ENCODE data around the gene LIPC.

DNA sequence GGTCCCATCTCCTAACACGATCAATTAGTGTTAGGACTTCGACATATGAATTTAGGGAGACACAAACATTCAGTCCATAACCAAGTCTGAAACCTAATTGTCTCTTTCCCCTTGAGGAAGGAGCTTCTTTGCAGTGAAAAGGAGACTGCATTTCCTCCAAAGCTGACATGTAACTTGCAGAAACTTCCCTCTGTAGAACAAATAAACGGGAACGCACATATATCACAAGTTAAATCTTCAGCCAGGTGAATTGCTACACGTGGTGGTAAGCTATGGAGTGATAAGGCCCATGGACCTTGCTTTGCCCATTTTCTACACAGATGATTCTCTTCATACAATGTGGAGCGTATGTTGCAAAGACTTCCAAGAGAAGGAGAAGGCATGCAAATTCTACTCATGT lies 47.1 kb upstream of the LIPC start:
- TF ChIP-seq, protein P1, sequence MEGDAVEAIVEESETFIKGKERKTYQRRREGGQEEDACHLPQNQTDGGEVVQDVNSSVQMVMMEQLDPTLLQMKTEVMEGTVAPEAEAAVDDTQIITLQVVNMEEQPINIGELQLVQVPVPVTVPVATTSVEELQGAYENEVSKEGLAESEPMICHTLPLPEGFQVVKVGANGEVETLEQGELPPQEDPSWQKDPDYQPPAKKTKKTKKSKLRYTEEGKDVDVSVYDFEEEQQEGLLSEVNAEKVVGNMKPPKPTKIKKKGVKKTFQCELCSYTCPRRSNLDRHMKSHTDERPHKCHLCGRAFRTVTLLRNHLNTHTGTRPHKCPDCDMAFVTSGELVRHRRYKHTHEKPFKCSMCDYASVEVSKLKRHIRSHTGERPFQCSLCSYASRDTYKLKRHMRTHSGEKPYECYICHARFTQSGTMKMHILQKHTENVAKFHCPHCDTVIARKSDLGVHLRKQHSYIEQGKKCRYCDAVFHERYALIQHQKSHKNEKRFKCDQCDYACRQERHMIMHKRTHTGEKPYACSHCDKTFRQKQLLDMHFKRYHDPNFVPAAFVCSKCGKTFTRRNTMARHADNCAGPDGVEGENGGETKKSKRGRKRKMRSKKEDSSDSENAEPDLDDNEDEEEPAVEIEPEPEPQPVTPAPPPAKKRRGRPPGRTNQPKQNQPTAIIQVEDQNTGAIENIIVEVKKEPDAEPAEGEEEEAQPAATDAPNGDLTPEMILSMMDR (IDR thresholded peaks at IDR 0.05; ENCODE audit: low read length), result no peak
- TF ChIP-seq EZH2 (optimal IDR thresholded peaks at IDR 0.05; ENCODE audit: low read depth, low read length) (no peak), EZH2phosphoT487 (IDR thresholded peaks at IDR 0.05; ENCODE audit: low read length) (no peak)
